PFSK-1 (cell line): ENCODE results near the gene RALA.

Experiments
- POLR2AphosphoS5 ChIP-seq: IDR thresholded peaks from 2 replicates; pipeline ENCODE4 v1.6.1; 2012; ENCODE audit warnings: low read depth, mild to moderate bottlenecking, control low read depth, low read length, moderate library complexity
- REST ChIP-seq, 2 experiments: IDR thresholded peaks; 2 replicates each; pipeline versions ENCODE4 v1.6.1 to v1.8.0; 2011 to 2012; ENCODE audit warnings: low read depth in 2 of 2, low read length in 2 of 2, control low read depth in 1 of 2, inconsistent platforms in 1 of 2, mild to moderate bottlenecking in 1 of 2, moderate library complexity in 1 of 2; ENCODE audit not compliant: insufficient read depth in 1 of 2
- SIN3A ChIP-seq: IDR thresholded peaks from 2 replicates; pipeline ENCODE4 v1.6.1; 2012; ENCODE audit warnings: mild to moderate bottlenecking, low read length, moderate library complexity, borderline replicate concordance; ENCODE audit not compliant: insufficient read depth
- TAF1 ChIP-seq: IDR thresholded peaks from 2 replicates; pipeline ENCODE4 v1.6.1; 2012; ENCODE audit warnings: low read length, control low read depth, borderline replicate concordance; ENCODE audit not compliant: insufficient read depth

DNA sequence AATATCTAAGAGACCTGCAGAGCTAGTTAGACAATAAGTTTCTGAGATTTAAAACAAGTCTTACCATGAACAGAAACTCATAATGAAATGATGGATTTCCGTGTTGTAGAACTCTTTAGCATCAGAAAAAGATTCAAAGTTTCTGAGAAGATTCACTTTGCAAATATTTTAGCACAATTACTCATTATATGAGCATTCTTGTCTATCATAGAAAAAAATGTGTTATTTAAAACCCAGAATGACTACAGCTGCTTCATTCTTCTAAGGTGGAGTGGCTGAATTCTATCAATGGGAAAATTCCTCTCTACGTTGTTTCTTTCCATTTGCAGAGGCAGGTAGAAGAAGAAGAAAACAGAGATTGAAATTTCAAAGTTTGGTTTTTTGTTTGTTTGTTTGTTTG lies 21.0 kb upstream of the RALA start:
- TF ChIP-seq TAF1, result no peak
- TF ChIP-seq SIN3A, result no peak
- TF ChIP-seq REST (IDR thresholded peaks at IDR 0.05; ENCODE audit: insufficient read depth in 1 of 2, low read depth in 2 of 2, low read length in 2 of 2), result no peak
- no peak for TF ChIP-seq POLR2AphosphoS5
